ENCODE measurements around the gene PSMB5.

PSMB5 gene

GRCh38 chr14:23034498-23035302 lies at the start of gene PSMB5:
Gene PSMB5 (minus strand): TSS chr14:23034900. CDS start chr14:23034881, 19 bp downstream.
- DNase-seq, result peak; percentile 92
- in situ Hi-C loops (cut with HindIII; ENCODE audit: low pct_ligation_motif_present, low pct_unique_long_range_greater_than_20kb, low sequenced_read_pairs), result no loop called here

- DNase-seq, result no peak
- in situ Hi-C loops (cut with HindIII; ENCODE audit: low pct_ligation_motif_present, low pct_unique_long_range_greater_than_20kb, low sequenced_read_pairs), result no loop called here
These were observed 45.8 kb upstream of the PSMB5 start for GRCh38 chr14:23080474-23080873.

- DNase-seq, result no peak
- in situ Hi-C loops (cut with HindIII; ENCODE audit: low pct_ligation_motif_present, low pct_unique_long_range_greater_than_20kb, low sequenced_read_pairs), result no loop called here
These were observed 45.0 kb upstream of the PSMB5 start for GRCh38 chr14:23079716-23080115.

GRCh38 chr14:23078692-23079116 lies 44.0 kb upstream of the PSMB5 start:
- DNase-seq, result peak; percentile 87
- in situ Hi-C loops (cut with HindIII; ENCODE audit: low pct_ligation_motif_present, low pct_unique_long_range_greater_than_20kb, low sequenced_read_pairs), result no loop called here

GRCh38 chr14:23077962-23078361 lies 43.3 kb upstream of the PSMB5 start:
- in situ Hi-C loops (cut with HindIII; ENCODE audit: low pct_ligation_motif_present, low pct_unique_long_range_greater_than_20kb, low sequenced_read_pairs), result no loop called here

GRCh38 chr14:23076785-23077408 lies 42.2 kb upstream of the PSMB5 start:
- peak; percentile 45 for DNase-seq
- in situ Hi-C loops (cut with HindIII; ENCODE audit: low pct_ligation_motif_present, low pct_unique_long_range_greater_than_20kb, low sequenced_read_pairs), result no loop called here

More at GRCh38 chr14:23077962-23078361, 43.3 kb upstream of the PSMB5 start:
- no peak for DNase-seq

GRCh38 chr14:23074906-23075305 lies 40.2 kb upstream of the PSMB5 start:
- no peak for DNase-seq
- in situ Hi-C loops (cut with HindIII; ENCODE audit: low pct_ligation_motif_present, low pct_unique_long_range_greater_than_20kb, low sequenced_read_pairs), result no loop called here

GRCh38 chr14:23071921-23072539 lies 37.3 kb upstream of the PSMB5 start:
- DNase-seq, result peak; percentile 10
- in situ Hi-C loops (cut with HindIII; ENCODE audit: low pct_ligation_motif_present, low pct_unique_long_range_greater_than_20kb, low sequenced_read_pairs), result no loop called here

GRCh38 chr14:23071244-23071920 lies 36.7 kb upstream of the PSMB5 start:
- in situ Hi-C loops (cut with HindIII; ENCODE audit: low pct_ligation_motif_present, low pct_unique_long_range_greater_than_20kb, low sequenced_read_pairs), result no loop called here
- peak; percentile 85 for DNase-seq

- DNase-seq, result no peak
- in situ Hi-C loops (cut with HindIII; ENCODE audit: low pct_ligation_motif_present, low pct_unique_long_range_greater_than_20kb, low sequenced_read_pairs), result no loop called here
These were observed 35.8 kb upstream of the PSMB5 start for GRCh38 chr14:23070262-23071129.

- in situ Hi-C loops (cut with HindIII; ENCODE audit: low pct_ligation_motif_present, low pct_unique_long_range_greater_than_20kb, low sequenced_read_pairs), result no loop called here
- no peak for DNase-seq
These were observed 34.7 kb upstream of the PSMB5 start for GRCh38 chr14:23069413-23069806.

- in situ Hi-C loops (cut with HindIII; ENCODE audit: low pct_ligation_motif_present, low pct_unique_long_range_greater_than_20kb, low sequenced_read_pairs), result no loop called here
- peak; percentile 90 for DNase-seq
These were observed 34.2 kb upstream of the PSMB5 start for GRCh38 chr14:23068789-23069412.

- in situ Hi-C loops (cut with HindIII; ENCODE audit: low pct_ligation_motif_present, low pct_unique_long_range_greater_than_20kb, low sequenced_read_pairs), result no loop called here
- DNase-seq, result no peak
These were observed 33.4 kb upstream of the PSMB5 start for GRCh38 chr14:23067847-23068788.

GRCh38 chr14:23066855-23067744 lies 32.4 kb upstream of the PSMB5 start:
- no peak for DNase-seq
- in situ Hi-C loops (cut with HindIII; ENCODE audit: low pct_ligation_motif_present, low pct_unique_long_range_greater_than_20kb, low sequenced_read_pairs), result no loop called here

- no peak for DNase-seq
- in situ Hi-C loops (cut with HindIII; ENCODE audit: low pct_ligation_motif_present, low pct_unique_long_range_greater_than_20kb, low sequenced_read_pairs), result no loop called here
These were observed 31.7 kb upstream of the PSMB5 start for GRCh38 chr14:23066368-23066767.

- in situ Hi-C loops (cut with HindIII; ENCODE audit: low pct_ligation_motif_present, low pct_unique_long_range_greater_than_20kb, low sequenced_read_pairs), result no loop called here
- no peak for DNase-seq
These were observed 28.9 kb upstream of the PSMB5 start for GRCh38 chr14:23063601-23064000.

All from ACHN (cell line).